ENCODE results near the gene PPY.

PPY gene

DNA sequence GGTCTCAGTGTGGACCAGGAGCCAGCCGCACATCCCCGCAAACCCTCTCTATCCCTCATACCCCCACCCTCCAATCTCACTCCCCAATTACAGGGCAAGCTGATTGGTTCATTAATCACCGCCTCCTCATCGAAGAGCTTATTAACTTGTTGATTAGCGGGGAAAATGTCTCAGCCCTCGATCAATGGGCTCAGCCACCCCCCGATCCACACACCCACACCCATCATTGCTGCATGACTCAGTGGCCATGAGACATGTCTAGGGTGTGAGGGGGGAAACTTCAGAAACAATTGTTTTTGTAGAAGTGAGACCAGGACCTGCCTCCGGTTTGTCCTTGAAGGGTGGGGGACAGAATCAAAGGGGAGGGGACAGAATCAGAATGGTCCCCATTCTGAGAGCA, 13.9 kb upstream of the PPY start:
- Histone ChIP-seq H3K4me3 (ENCODE audit: low read depth, low read length) (no peak overlapping the region), H3K4me1 (no peaks in the 10 kb centered on the region), H3K27me3 (no peaks in the 10 kb centered on the region), H3K36me3 (no peaks in the 10 kb centered on the region), H3K9me3 (no peaks in the 10 kb centered on the region)
- DNase-seq = no peak
- TF ChIP-seq CTCF (IDR thresholded peaks at IDR 0.05; ENCODE audit: low read depth, low read length) = no peak

DNA sequence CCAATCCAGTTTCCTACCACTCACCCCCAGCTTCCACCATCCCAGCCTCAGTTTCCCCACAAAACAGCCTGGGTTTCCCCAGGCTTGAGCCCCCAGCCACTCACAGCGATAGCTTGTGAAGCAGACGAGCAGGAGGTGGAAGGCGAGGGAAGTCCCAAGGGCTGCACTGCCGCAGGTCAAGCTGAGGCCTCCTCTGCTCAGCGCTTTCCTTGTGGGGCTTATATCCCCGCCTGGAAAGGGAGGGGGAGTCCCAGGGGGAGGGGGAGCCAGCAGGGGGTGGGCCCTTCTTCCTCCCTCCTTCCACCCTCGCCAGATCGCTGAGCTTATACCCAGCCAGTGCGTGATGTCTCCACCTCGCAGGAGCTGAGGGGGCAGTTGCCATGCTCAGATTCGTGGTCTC, 11.5 kb upstream of the PPY start, which contains the start of gene PYY:
PYY (minus strand) TSS at position 195 of the 400 bp plus-strand sequence. CDS start 457 bp downstream, outside the sequence.
- no peaks in the 10 kb centered on the region for H3K4me1 ChIP-seq
- H3K36me3 ChIP-seq = no peaks in the 10 kb centered on the region
- TF ChIP-seq CTCF (IDR thresholded peaks at IDR 0.05; ENCODE audit: low read depth, low read length) = no peak
- H3K9me3 ChIP-seq = no peaks in the 10 kb centered on the region
- DNase-seq = no peak
- H3K27me3 ChIP-seq = no peaks in the 10 kb centered on the region
- no peak within 1 kb of the TSS for H3K4me3 ChIP-seq (ENCODE audit: low read depth, low read length)

DNA sequence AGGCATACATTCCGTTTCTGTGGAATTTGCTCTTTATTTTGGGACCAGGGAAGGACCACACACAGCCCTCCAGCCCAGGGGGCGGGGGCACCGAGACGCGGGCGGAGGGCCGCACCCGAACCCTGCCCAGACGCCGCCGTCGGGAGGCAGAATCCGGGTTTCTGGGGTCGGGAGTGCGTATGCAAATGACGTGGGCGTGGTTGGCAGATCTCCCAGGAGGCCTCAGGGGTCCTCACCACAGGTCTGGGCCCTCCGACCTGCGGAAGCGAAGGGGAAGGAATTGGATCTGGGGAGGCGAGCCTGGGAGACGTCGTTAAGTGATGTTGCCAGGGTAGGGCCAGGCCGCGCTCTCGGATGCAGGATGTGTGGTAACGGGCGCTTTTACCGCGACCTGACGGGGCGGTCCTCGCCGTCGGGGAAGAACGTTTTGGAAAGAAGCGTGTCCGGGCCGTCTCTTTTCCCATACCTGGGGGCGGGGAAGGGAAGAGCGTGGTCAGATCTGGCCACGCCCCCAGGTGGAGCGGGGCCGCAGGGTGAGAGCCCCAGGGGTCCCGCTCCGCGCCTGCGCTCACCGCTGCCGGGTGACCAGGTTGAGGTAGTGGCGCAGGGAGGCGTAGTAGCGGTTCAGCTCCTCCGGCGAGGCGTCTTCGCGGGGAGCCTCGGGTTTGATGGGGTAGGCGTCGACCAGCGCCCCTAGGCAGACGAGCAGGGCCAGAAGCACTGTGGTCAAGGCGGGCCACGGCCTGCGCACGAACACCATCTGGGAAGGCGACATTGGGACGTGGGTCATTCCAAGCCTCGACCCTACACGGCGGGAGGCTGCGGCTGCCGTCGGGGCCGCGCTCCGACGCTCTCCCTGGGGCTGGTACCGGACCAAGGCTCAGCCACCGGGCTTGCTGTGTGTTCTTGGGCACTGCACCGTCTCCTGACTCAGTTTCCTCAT, 10.7 kb upstream of the PPY start:
- H3K4me1 ChIP-seq = no peaks in the 10 kb centered on the region
- no peak for DNase-seq
- H3K27me3 ChIP-seq = no peaks in the 10 kb centered on the region
- no peak overlapping the region for H3K4me3 ChIP-seq (ENCODE audit: low read depth, low read length)
- H3K36me3 ChIP-seq = no peaks in the 10 kb centered on the region
- H3K9me3 ChIP-seq = no peaks in the 10 kb centered on the region
- no peak for TF ChIP-seq CTCF (IDR thresholded peaks at IDR 0.05; ENCODE audit: low read depth, low read length)

GRCh38 chr17:43952351-43952723, 10.1 kb upstream of the PPY start:
- H3K4me3 ChIP-seq (ENCODE audit: low read depth, low read length) = no peak overlapping the region
- no peaks in the 10 kb centered on the region for H3K9me3 ChIP-seq
- DNase-seq = no peak
- no peaks in the 10 kb centered on the region for H3K27me3 ChIP-seq
- no peak for TF ChIP-seq CTCF (IDR thresholded peaks at IDR 0.05; ENCODE audit: low read depth, low read length)
- no peaks in the 10 kb centered on the region for H3K36me3 ChIP-seq
- H3K4me1 ChIP-seq = no peaks in the 10 kb centered on the region

GRCh38 chr17:43951750-43952149, 9.5 kb upstream of the PPY start:
- H3K9me3 ChIP-seq = no peaks in the 10 kb centered on the region
- DNase-seq = no peak
- no peak overlapping the region for H3K4me3 ChIP-seq (ENCODE audit: low read depth, low read length)
- TF ChIP-seq CTCF (IDR thresholded peaks at IDR 0.05; ENCODE audit: low read depth, low read length) = no peak
- H3K4me1 ChIP-seq = no peaks in the 10 kb centered on the region
- no peaks in the 10 kb centered on the region for H3K36me3 ChIP-seq
- no peaks in the 10 kb centered on the region for H3K27me3 ChIP-seq

- H3K27me3 ChIP-seq = no peaks in the 10 kb centered on the region
- TF ChIP-seq CTCF (IDR thresholded peaks at IDR 0.05; ENCODE audit: low read depth, low read length) = no peak
- H3K9me3 ChIP-seq = no peaks in the 10 kb centered on the region
- H3K4me3 ChIP-seq (ENCODE audit: low read depth, low read length) = no peak overlapping the region
- H3K4me1 ChIP-seq = no peaks in the 10 kb centered on the region
- DNase-seq = no peak
- no peaks in the 10 kb centered on the region for H3K36me3 ChIP-seq
Measured at GRCh38 chr17:43950554-43950953, 8.3 kb upstream of the PPY start.

Data from BE2C (cell line).